A673 (cell line): ENCODE results near the gene KLHL17. TPM values are rescaled to one million over a fixed set of nuclear protein-coding genes. Genes with fewer than 3 reads are reported as not detected.

Source experiments
- BruUV-seq: library from RNA; stranded (reverse); fragments of 400-500 nt; replicated peaks from 2 replicates; lab custom pipeline; 2021; lab: Mats Ljungman, UMichigan
- CTCF ChIA-PET: fragments of 300-600 bp; sonication (Branson Sonifier 250); formaldehyde crosslinking; loops from one replicate; lab custom pipeline; 2022; ENCODE audit warnings: antibody characterized with exemption; lab: Charles Lee
- POLR2A ChIA-PET: fragments of 300-600 bp; sonication (Branson Sonifier 250); formaldehyde crosslinking; loops from one replicate; lab custom pipeline; 2022; ENCODE audit warnings: antibody characterized with exemption; ENCODE audit not compliant: low non-redundant PET; lab: Charles Lee
- DNase-seq: peaks from one replicate; pipeline ENCODE4 v3.0.0-alpha.2; 2015; ENCODE audit warnings: low spot score
- H3K27ac ChIP-seq: fragments of 200-600 bp; sonication (generic); 2 replicates; pipeline ENCODE4 v1.5.1; 2016; ENCODE audit warnings: mixed run types, low read depth, mild to moderate bottlenecking, mixed read lengths, antibody characterized with exemption, low read length; ENCODE audit not compliant: poor library complexity, severe bottlenecking
- H3K27me3 ChIP-seq: fragments of 200-600 bp; sonication (generic); replicated peaks from 2 replicates; pipeline ENCODE4 v1.6.1; 2017; ENCODE audit warnings: mixed run types, low read depth, mild to moderate bottlenecking, mixed read lengths, antibody characterized with exemption, low read length; ENCODE audit not compliant: insufficient read depth, poor library complexity
- H3K36me3 ChIP-seq: fragments of 200-600 bp; sonication (generic); 2 replicates; pipeline ENCODE4 v1.6.1; 2016; ENCODE audit warnings: mixed run types, mild to moderate bottlenecking, mixed read lengths, antibody characterized with exemption, low read length; ENCODE audit not compliant: insufficient read depth, poor library complexity, severe bottlenecking
- H3K4me1 ChIP-seq: fragments of 200-600 bp; sonication (generic); 2 replicates; pipeline ENCODE4 v1.6.1; 2017; ENCODE audit warnings: mixed run types, mild to moderate bottlenecking, mixed read lengths, antibody characterized with exemption, low read length; ENCODE audit not compliant: insufficient read depth, poor library complexity, severe bottlenecking
- H3K4me3 ChIP-seq: fragments of 200-600 bp; sonication (generic); 2 replicates; pipeline ENCODE4 v1.5.1; 2016; ENCODE audit warnings: low read depth, mixed run types, mild to moderate bottlenecking, mixed read lengths, low read length; ENCODE audit not compliant: poor library complexity, severe bottlenecking
- H3K9me3 ChIP-seq: fragments of 200-600 bp; sonication (generic); 2 replicates; pipeline ENCODE4 v1.6.1; 2016; ENCODE audit warnings: mixed run types, low read depth, mild to moderate bottlenecking, mixed read lengths, antibody characterized with exemption, low read length; ENCODE audit not compliant: poor library complexity, severe bottlenecking
- CTCF ChIP-seq: fragments of 300-800, 200-600 bp; sonication (generic); conservative IDR thresholded peaks from 2 replicates; pipeline ENCODE4 v1.5.1; 2017; ENCODE audit warnings: low read depth, mild to moderate bottlenecking, antibody characterized with exemption, low read length, moderate library complexity, mixed read lengths
- EZH2 ChIP-seq: fragments of 200-600 bp; sonication (generic); IDR thresholded peaks from 2 replicates; pipeline ENCODE4 v1.6.1; 2017; ENCODE audit warnings: borderline replicate concordance, low read depth, mild to moderate bottlenecking, mixed read lengths, antibody characterized with exemption, low read length; ENCODE audit not compliant: poor library complexity, severe bottlenecking
- intact Hi-C: fragments of 100-400 bp; cut with micrococcal nuclease; formaldehyde crosslinking; loops from one replicate; pipeline ENCODE4 v1.10.0; 2022; ENCODE audit not compliant: unreplicated experiment
- total RNA-seq: library from RNA; stranded (reverse); gene quantifications from 2 replicates; pipeline ENCODE4 v1.2.3, GENCODE V29; 2021

Gene KLHL17
- total RNA-seq, 1 experiment from 2014 or later, result 43.3 TPM

- Histone ChIP-seq H3K4me3 (no peak overlapping the region), H3K27me3 (peaks cover 25% of the 10 kb centered on the region), H3K4me1 (peaks cover 16% of the 10 kb centered on the region), H3K36me3 (no peaks in the 10 kb centered on the region), H3K9me3 (no peaks in the 10 kb centered on the region), H3K27ac (no peak overlapping the region)
- no peak for DNase-seq
- intact Hi-C loops, result no loop called here
- no TSS peak for BruUV-seq
- CTCF ChIA-PET, result interaction anchor here (0.5 kb wide), 1 partner anchor 49 kb away, joined by 4 read pairs; the partner anchor contains the start of gene AGRN
- POLR2A ChIA-PET, result interaction anchor here (0.6 kb wide), 1 partner anchor 38 kb away, joined by 7 read pairs; no protein-coding TSS in a partner anchor
- no peak for TF ChIP-seq CTCF
- TF ChIP-seq EZH2, result no peak
Observed at GRCh38 chr1:970973-971730, 10.8 kb downstream of the KLHL17 start.

GRCh38 chr1:971751-972506, 11.5 kb downstream of the KLHL17 start:
- H3K36me3 ChIP-seq, result no peaks in the 10 kb centered on the region
- H3K4me1 ChIP-seq, result peaks cover 12% of the 10 kb centered on the region
- no TSS peak for BruUV-seq
- H3K27ac ChIP-seq, result no peak overlapping the region
- no peaks in the 10 kb centered on the region for H3K9me3 ChIP-seq
- no peak for DNase-seq
- H3K27me3 ChIP-seq, result peaks cover 25% of the 10 kb centered on the region
- no peak overlapping the region for H3K4me3 ChIP-seq
- POLR2A ChIA-PET, result interaction anchor here (0.6 kb wide), 1 partner anchor 39 kb away, joined by 7 read pairs; no protein-coding TSS in a partner anchor
- CTCF ChIA-PET, result no interaction called here
- no peak for TF ChIP-seq CTCF
- no peak for TF ChIP-seq EZH2
- intact Hi-C loops, result no loop called here

GRCh38 chr1:972726-973458, 12.5 kb downstream of the KLHL17 start:
- TF ChIP-seq EZH2 (no peak), CTCF (no peak)
- Histone ChIP-seq H3K4me3 (no peak overlapping the region), H3K36me3 (no peaks in the 10 kb centered on the region), H3K27ac (no peak overlapping the region), H3K27me3 (peaks cover 25% of the 10 kb centered on the region), H3K4me1 (peaks cover 8% of the 10 kb centered on the region), H3K9me3 (no peaks in the 10 kb centered on the region)
- DNase-seq, result no peak
- BruUV-seq, result no TSS peak
- ChIA-PET POLR2A (no interaction called here), CTCF (no interaction called here)
- intact Hi-C loops, result no loop called here
